Tibial nerve (tissue), 4 donors: Measurements from ENCODE around the gene BTBD10. TPM values are rescaled to one million over a fixed set of nuclear protein-coding genes. Genes with fewer than 3 reads are reported as not detected.

Experiments used
- DNase-seq, 2 donors: peaks; one replicate each; pipeline ENCODE4 v3.0.0-alpha.2; 2019; ENCODE audit warnings: low spot score in 2 of 2
- H3K27ac ChIP-seq, 4 donors: fragments of 200-600 bp; sonication (generic) in 3 of 4; one replicate each; pipeline ENCODE4 v1.5.1; 2017 to 2019; ENCODE audit warnings: mild to moderate bottlenecking in 1 of 4
- H3K27me3 ChIP-seq, 2 donors: fragments of 200-600 bp; sonication (generic) in 1 of 2; one replicate each; pipeline versions ENCODE4 v1.5.1 to v1.6.0; 2017 to 2019
- H3K36me3 ChIP-seq, 3 donors: fragments of 200-600 bp; sonication (generic); one replicate each; pipeline ENCODE4 v1.5.1; 2018 to 2019
- H3K4me1 ChIP-seq, 4 donors: fragments of 200-600 bp; sonication (generic) in 3 of 4; one replicate each; pipeline ENCODE4 v1.5.1; 2017 to 2019
- H3K4me3 ChIP-seq, 4 donors: fragments of 200-600 bp; sonication (generic) in 3 of 4; one replicate each; pipeline ENCODE4 v1.5.1; 2017 to 2019; ENCODE audit warnings: mild to moderate bottlenecking in 1 of 4, moderate library complexity in 1 of 4
- H3K9me3 ChIP-seq, 4 donors: fragments of 200-600 bp; sonication (generic) in 3 of 4; one replicate each; pipeline ENCODE4 v1.5.1; 2017 to 2019
- EP300 ChIP-seq, 2 donors: sonication (generic); formaldehyde crosslinking; IDR thresholded peaks; one replicate each; pipeline ENCODE4 v1.6.1; 2017; ENCODE audit warnings: antibody characterized with exemption in 2 of 2, mild to moderate bottlenecking in 1 of 2
- POLR2A ChIP-seq, 2 donors: fragments of 450-650 bp; IDR thresholded peaks; one replicate each; pipeline ENCODE4 v1.6.1; 2017; ENCODE audit warnings: antibody characterized with exemption in 2 of 2, mild to moderate bottlenecking in 2 of 2, moderate library complexity in 2 of 2
- WGBS, 2 donors: methylation state at CpG; one replicate each; pipeline ENCODE4 v1.1.5; 2018; 5-methylcytosine and 5-hydroxymethylcytosine counted together
- total RNA-seq, 4 donors: library from RNA; depleted of rRNA; stranded (reverse); fragments of >200 nt; gene quantifications; one replicate each; pipeline ENCODE4 v1.1.0, GENCODE V29; 2016
- TF ChIP-seq, protein P1 (sequence below), 5 experiments: fragments of 200-600 bp in 3 of 5; fragments of 450-650 bp in 2 of 5; sonication (generic) in 3 of 5; IDR thresholded peaks; one replicate each; pipeline ENCODE4 v1.5.1; 2016 to 2019; ENCODE audit warnings: antibody characterized with exemption in 5 of 5, mild to moderate bottlenecking in 3 of 5, moderate library complexity in 2 of 5

BTBD10 gene
- total RNA-seq, 4 donors from 2014 or later: 29.8 to 37.0 (median 33.7) TPM

GRCh38 chr11:13367115-13367514 is 95.9 kb downstream of the BTBD10 start:
- Histone ChIP-seq H3K4me3 (no peak overlapping the region), H3K9me3 (no peaks in the 10 kb centered on the region), H3K36me3 (peaks cover 0 to 100% (median 15%) of the 10 kb centered on the region in 3 donors), H3K27ac (no peak overlapping the region), H3K27me3 (no peaks in the 10 kb centered on the region), H3K4me1 (no peaks in the 10 kb centered on the region)
- no peak for DNase-seq
- TF ChIP-seq EP300 (IDR thresholded peaks at IDR 0.05): no peak
- TF ChIP-seq, protein P1, sequence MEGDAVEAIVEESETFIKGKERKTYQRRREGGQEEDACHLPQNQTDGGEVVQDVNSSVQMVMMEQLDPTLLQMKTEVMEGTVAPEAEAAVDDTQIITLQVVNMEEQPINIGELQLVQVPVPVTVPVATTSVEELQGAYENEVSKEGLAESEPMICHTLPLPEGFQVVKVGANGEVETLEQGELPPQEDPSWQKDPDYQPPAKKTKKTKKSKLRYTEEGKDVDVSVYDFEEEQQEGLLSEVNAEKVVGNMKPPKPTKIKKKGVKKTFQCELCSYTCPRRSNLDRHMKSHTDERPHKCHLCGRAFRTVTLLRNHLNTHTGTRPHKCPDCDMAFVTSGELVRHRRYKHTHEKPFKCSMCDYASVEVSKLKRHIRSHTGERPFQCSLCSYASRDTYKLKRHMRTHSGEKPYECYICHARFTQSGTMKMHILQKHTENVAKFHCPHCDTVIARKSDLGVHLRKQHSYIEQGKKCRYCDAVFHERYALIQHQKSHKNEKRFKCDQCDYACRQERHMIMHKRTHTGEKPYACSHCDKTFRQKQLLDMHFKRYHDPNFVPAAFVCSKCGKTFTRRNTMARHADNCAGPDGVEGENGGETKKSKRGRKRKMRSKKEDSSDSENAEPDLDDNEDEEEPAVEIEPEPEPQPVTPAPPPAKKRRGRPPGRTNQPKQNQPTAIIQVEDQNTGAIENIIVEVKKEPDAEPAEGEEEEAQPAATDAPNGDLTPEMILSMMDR (IDR thresholded peaks at IDR 0.05): no peak
- no peak for TF ChIP-seq POLR2A (IDR thresholded peaks at IDR 0.05)
- 88 to 92% methylated on average over 4 of the region's 4 CpGs for WGBS, 2 donors

DNA sequence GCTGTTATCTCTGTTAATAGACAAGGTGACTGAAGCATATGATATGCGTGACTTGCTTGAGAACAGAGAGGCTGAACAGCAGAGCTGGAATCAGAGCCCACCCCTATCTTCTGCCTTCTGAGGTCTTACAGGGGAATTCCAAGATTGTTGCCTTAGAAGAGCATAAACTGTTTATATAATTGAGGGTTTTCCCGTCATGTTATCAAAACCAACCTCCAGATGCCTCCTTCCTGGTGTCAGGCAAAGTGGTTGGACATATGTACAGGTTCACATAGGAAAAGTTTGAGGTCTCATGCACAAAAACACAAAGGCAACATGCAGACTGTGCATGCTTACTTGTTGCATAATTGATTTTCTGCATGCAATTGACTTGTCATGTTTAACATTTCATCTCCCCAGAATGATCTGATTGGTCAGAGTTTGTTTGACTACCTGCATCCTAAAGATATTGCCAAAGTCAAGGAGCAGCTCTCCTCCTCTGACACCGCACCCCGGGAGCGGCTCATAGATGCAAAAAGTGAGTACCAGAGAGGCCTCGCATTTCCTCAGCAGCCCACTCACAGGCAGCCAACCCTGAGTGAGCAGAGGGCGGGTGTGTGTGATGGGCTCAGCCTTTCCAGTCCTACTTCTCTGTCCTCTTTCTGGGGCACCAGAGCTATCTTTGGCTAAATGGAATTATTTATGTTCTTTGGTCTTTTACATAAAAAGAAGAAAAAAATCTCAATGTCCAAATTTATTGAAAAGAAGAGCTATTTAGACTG is 96.6 kb downstream of the BTBD10 start:
- WGBS, 2 donors: 82 to 92% methylated on average over 7 of the region's 7 CpGs
- Histone ChIP-seq H3K4me3 (no peak overlapping the region), H3K36me3 (peaks cover 0 to 100% (median 12%) of the 10 kb centered on the region in 3 donors)

DNA sequence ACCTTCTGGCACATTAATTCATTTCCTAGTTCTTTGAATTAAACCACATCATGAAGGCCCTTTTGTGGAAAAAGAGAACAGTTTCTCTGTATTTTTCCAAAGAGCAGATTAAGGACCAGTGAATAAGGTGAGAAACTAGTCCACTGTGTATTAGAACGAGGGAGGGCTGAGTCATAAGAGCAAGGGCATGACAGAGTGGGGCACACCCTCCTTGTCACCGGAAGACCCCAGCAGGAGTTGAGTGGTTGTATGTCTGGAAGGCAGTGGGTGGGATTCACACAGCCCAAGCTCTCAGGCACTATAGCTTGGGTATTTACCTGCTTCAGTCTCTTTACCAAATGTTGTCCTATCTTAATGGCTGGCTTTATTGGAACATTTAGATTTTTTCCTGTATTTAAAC is 98.6 kb downstream of the BTBD10 start:
- H3K27me3 ChIP-seq: no peaks in the 10 kb centered on the region
- no peak for DNase-seq
- no peaks in the 10 kb centered on the region for H3K4me1 ChIP-seq
- no peaks in the 10 kb centered on the region for H3K9me3 ChIP-seq
- TF ChIP-seq, protein P1 (IDR thresholded peaks at IDR 0.05): no peak
- no peak for TF ChIP-seq POLR2A (IDR thresholded peaks at IDR 0.05)
- no peak overlapping the region for H3K27ac ChIP-seq
- 48 to 74% methylated on average over 2 of the region's 2 CpGs for WGBS, 2 donors
- H3K4me3 ChIP-seq: no peak overlapping the region
- peaks cover 0 to 100% (median 8%) of the 10 kb centered on the region in 3 donors for H3K36me3 ChIP-seq

More for the DNA sequence above, 96.6 kb downstream of the BTBD10 start:
- no peak overlapping the region for H3K27ac ChIP-seq
- TF ChIP-seq, protein P1 (IDR thresholded peaks at IDR 0.05): no peak
- TF ChIP-seq EP300 (IDR thresholded peaks at IDR 0.05): no peak
- TF ChIP-seq POLR2A (IDR thresholded peaks at IDR 0.05): no peak
- H3K4me1 ChIP-seq: no peaks in the 10 kb centered on the region
- no peaks in the 10 kb centered on the region for H3K9me3 ChIP-seq
- H3K27me3 ChIP-seq: no peaks in the 10 kb centered on the region
- DNase-seq: no peak

- TF ChIP-seq EP300 (IDR thresholded peaks at IDR 0.05) (no peak), POLR2A (IDR thresholded peaks at IDR 0.05) (no peak)
- TF ChIP-seq, protein P1 (IDR thresholded peaks at IDR 0.05): no peak
- Histone ChIP-seq H3K27ac (no peak overlapping the region), H3K9me3 (no peaks in the 10 kb centered on the region), H3K4me3 (no peak overlapping the region), H3K27me3 (no peaks in the 10 kb centered on the region), H3K4me1 (no peaks in the 10 kb centered on the region), H3K36me3 (peaks cover 0 to 100% (median 8%) of the 10 kb centered on the region in 3 donors)
- no peak for DNase-seq
- WGBS, 2 donors: 86 to 94% methylated on average over 9 of the region's 9 CpGs
Observed at GRCh38 chr11:13362596-13363109, 100.4 kb downstream of the BTBD10 start.

- DNase-seq: no peak
Observed at GRCh38 chr11:13358596-13359270, 104.3 kb downstream of the BTBD10 start.

More at GRCh38 chr11:13358596-13359270, 104.3 kb downstream of the BTBD10 start:
- H3K27me3 ChIP-seq: no peaks in the 10 kb centered on the region
- no peak overlapping the region for H3K27ac ChIP-seq
- H3K9me3 ChIP-seq: no peaks in the 10 kb centered on the region
- no peak overlapping the region for H3K4me3 ChIP-seq
- WGBS, 2 donors: 79 to 85% methylated on average over 6 of the region's 6 CpGs
- peaks cover 0 to 96% (median 5%) of the 10 kb centered on the region in 3 donors for H3K36me3 ChIP-seq
- TF ChIP-seq POLR2A (IDR thresholded peaks at IDR 0.05) (no peak), EP300 (IDR thresholded peaks at IDR 0.05) (no peak)
- TF ChIP-seq, protein P1 (IDR thresholded peaks at IDR 0.05): no peak
- no peaks in the 10 kb centered on the region for H3K4me1 ChIP-seq
